GM21576 (cell line): ENCODE measurements around the gene DNER.

Source experiments
- ATAC-seq: cut with Tn5 transposase; IDR thresholded peaks from one replicate; pipeline ENCODE4 v1.9.1; 2021; ENCODE audit warnings: mild to moderate bottlenecking, moderate library complexity; ENCODE audit not compliant: unreplicated experiment

DNER gene

DNA sequence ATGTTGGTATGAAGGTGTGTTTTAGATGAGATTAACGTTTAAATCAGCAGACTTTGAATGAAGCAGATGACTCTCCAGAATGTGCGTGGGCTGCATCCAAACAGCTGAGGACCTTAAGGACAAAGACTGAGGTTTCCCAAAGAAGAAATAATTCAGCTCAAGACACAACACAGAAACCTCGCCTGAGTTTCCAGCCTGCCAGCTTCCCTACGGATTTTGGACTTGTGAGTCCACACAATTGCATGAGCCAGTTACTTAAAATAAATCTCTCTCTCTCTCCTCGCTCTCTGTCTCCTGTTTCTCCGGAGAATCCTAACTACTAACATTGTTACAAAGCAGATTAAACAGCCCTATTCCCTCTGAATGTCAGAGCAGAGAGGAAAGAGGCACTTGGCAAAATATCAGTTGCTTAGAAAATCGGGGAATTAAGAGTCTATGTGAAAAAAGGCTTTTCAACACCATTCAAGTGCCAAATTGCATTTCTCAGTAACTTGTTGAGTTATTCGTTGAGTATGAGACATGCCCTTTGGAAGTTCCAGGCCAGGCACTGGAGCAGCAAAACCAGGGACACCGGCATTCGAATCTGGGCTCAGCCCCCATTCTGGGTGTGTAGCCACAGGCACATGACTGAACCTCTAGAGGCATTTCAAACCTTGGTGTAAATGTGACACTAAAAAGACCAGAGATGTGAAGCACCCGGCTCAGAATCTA is 268.7 kb downstream of the DNER start:
- ATAC-seq, result no peak

DNA sequence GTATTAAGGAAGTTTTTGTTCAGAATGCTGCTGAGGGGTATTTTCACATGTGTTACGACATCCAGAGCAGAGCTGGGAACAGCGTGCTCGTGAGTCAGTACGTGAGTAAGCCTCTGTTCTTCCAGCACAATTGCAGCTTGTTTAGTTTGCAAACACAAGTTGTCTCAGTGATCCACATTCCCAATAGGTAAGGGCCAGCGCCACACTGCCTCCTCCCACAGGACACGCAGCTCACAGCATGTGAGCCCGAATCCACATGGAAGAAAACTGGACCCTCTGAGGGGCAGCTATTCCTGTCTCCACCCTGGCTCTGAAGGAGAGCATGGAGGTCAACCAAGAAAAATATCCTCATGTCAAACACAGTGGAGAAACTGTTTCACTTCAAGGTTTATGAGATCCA is 269.3 kb downstream of the DNER start:
- ATAC-seq, result no peak

DNA sequence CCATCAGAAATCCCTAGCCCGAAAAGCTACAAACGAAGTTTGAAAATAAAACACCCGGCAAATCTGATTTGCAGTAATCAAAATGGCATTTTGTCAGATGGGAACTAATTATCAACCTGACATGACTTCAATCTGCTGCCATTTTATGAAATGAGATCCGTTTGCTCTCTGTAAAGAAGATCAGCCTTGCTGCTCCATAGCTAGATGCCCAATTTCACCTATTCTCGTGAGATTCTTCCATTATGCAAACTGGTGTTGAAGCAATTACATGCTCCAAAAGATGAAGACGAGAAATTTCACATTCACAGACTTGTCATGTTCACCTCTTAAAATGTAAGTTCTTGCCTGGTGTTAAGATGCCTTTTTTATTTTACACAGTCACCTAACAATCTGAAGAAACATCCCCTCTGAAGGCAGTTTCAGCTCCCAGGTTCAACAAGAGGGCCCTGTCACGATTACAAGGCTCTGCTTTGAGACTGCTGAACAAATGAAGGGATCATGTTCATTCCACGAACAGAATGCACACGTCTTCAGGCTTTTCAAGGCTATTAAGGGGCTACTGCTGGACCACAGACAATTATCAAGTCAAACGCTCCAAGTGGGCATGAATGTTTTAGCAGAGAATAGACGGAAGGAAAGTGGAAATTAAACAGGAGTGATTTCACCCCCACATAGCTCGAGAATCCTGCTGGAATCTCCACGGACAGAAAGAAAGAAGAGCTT is 270.6 kb downstream of the DNER start:
- ATAC-seq, result no peak

DNA sequence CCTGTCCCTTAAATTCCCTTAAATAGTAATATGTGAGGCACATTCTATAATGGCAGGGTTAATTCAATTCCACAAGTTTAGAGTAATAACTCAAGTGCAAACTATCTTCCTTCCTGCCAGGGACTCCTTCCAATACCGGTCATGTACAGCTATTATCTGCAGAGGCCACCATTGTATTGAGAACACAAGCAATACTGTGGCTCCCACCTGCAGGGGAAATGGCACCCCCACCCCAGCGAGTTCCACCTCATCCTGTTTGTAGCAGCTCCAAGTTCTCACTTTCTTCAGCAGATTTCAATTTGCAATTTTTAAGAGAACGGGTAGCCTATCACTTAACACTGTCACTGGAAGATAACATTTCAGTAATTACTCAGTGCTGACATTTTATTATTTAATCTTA is 271.2 kb downstream of the DNER start:
- no peak for ATAC-seq

DNA sequence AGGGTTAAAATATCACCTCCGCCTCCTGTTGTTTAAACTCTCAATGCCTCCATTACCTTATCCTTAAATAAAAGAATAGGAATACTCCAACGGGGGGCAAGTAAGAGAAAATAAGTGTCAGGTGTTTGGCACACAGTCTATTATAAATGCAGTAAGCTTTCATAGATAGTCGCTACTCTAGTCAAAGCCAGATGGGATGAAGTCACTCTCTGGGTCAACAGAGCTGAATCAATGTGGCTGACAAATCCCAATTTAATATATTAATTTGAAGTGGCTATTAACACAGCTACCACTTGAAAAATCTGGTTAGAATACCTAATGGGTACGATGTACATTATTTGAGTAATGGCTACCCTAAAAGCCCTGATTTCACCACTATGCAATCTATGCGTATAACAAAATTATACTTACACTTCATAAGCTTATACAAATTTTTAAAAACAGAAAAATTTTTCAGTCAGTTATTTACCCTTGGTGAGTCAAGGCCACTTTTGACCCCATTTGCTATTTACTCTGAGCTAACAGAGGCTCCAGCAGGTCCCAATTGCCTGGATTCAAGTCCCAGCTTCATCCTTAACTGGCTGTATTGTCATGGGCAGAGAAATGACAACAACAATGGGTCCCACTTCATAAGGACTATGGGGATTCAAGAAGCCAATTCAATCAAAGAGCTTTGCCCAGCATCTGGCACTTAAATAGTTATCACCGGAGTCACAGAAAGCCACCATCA is 275.8 kb downstream of the DNER start:
- no peak for ATAC-seq

DNA sequence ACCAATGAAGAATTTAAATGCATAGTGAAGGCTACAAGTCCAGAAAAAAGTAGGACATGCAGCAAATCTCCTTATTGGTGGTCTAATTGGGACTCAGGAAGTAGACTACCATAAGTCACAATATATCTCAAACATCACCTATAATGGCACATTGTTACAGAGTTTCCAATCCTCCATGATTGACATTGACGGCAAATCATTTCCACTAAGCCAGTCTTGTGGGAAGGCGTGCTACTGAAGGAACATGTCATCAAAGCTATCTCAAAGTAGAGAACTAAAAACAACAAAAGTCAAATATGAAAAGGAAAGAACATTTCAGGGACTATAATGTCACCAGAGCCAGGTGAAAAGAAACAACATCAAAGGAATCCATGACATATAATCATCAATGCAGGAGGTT is 276.9 kb downstream of the DNER start:
- no peak for ATAC-seq

DNA sequence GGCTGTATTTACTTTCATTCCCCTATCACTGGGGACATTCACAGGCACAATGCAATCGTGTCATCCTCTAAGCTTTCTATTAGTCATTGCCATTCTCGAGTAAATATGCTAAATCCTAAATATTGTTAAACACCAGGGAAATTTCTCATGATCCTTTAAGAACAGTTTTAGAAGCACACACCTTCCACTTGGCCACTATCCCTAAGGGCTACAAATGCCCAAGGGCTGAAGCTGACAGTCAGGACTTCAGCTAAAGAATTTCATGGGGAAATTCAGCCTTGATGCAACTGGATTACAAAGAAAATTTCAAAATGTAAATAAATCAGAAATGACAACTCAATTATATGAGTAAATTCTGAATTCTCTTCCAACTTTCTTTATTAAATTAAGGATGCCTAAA is 280.2 kb downstream of the DNER start:
- no peak for ATAC-seq

DNA sequence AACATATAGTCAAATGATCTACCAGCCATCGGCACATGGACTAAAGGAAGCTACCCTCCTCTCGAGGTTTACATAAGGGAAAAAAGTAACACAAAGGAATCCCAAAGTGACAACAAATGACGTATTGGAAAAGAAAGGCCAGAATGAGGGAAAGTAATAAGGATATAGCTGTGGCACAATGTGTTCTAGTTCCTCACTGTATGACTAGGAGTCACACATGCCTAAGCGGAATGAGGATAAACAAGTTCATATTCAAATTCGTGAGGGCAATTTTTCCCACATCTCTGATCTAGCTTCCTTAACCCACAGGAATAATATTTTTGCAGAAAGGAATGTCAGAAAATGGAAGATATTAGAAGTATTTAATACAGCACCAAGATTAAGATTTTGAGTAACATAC is 281.0 kb downstream of the DNER start:
- ATAC-seq, result no peak

DNA sequence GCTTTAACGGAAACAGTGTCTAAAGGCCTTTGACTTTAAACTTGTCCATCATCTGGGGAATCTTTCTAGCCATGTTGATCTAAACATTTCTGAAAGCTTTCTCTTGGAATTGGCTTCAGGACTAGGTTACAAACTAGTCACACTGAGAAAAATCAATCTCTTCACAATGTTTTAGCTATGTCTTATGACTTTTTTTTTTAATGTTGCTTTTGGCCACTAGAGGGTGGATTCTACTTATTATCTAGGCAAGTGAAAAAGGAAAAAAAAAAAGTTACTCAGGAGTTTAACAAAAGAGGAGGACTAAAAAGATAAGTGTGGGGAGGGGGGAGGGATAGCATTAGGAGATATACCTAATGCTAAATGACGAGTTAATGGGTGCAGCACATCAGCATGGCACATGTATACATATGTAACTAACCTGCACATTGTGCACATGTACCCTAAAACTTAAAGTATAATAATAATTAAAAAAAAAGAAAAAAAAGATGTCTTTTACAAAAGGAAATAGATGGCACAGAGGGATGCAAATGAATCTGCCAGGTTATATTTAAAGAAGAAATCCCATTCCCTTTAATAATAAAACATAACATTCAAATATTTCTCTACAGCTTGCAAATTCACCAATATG is 282.9 kb downstream of the DNER start:
- no peak for ATAC-seq

DNA sequence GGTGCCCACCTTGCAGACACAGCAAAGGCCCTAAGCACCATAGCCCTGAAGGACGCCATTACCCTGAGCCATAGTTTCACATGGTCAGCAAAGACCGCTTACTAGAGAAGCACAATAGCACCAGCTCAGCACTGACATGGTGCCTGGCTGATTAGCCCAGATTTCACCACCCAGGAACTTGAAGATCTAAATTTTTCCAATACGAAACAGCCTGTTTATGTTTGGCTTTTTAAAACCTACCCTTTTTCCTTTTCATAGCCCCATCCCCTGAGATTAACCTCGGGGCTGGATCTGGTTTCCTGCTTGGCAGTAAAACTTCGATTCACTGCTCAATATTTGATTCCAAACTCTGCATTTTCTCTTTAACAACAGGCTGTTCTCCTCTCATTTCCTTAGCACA is 284.8 kb downstream of the DNER start:
- no peak for ATAC-seq

DNA sequence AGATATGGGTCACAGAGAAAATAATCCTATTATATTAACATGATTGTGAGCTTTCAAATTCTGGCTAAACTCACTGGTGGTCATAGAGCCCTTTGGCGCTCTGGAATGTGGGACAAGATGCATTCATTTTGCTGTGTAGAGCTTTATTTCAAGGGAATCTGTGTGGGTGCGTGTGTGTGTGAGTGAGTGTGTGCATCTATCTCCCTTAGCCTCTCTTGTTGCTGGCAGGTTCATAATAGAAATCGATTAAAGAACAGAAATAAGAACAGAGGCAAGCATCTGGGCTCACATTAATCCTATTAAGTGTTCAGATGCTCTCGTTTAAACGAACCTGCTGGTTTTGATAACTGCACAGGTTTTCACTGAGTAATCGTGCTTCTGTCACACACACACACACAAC is 287.9 kb downstream of the DNER start:
- no peak for ATAC-seq

DNA sequence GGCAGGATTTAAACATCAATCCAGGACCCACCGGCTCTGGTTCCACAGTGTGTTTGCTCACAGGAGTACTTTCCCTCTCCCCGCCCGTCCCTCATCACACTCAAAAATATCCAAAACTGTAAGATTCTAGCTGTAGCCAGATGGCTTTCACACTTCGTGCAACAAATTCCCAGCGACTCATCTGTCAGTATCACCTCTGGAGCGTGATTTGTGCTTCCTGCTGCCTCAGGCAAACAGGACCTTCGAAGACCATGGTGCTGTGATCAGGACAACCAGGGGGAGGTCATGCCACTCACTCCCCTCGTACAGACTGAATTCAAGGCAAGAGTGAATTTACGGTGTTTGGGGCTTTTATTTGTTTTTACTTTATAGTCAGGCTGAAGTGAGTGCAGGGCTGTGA is 288.8 kb downstream of the DNER start:
- no peak for ATAC-seq

DNA sequence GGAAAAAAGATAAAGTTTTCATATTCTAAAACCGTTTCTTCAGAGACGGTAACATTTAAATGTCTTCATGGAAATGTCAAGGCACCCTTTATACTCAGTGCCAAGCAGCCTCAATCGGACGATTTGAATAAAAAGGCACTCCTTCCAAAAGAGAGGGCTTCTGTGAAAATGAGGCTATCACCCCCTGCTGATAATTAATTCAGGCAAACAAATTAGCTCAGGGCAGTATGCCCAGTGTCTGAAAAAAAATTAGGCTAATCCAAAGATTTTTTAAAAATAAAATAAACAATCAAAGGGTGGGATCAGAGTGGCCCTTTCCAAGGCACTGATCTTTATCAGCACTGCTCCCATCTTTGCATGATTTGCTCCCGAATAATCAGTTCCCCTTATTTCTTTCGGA is 292.3 kb downstream of the DNER start:
- ATAC-seq, result no peak

DNA sequence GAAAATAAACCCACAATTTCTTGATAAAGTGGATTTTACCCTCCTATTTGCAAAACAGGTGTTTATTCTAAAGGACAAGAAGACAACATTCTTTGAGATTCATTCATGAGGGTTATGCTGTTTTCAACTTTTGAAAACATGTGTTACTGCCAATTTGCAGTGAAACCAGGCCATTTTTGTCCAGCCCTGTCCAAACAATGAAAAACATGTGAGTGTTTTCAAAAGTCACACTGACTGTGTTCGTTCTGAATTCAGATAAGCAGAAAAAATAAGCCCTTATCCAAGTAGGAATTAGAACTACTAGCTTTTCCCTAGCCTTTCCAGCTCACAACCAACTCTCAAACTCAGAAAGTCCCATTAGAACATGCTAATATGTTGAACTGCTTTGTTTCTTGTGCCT is 295.2 kb downstream of the DNER start:
- no peak for ATAC-seq

DNA sequence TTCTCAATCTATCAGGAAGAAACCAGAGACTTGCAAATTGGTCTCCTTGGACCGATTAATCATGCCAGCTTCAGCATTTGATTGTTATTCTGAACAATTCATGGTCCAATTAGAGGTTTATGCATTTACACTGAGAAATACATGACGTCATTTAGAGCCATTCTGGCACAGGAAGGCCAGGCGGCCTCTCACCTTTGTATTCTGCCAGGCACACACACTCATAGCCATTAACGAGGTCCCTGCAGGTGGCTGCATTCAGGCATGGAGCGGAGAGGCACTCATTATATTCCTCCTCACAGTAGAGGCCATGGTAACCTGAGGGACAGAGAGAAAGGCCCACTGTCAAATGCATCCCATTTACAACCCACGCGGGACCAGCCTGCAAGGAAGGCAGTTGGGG is 296.4 kb downstream of the DNER start:
- ATAC-seq, result no peak

DNA sequence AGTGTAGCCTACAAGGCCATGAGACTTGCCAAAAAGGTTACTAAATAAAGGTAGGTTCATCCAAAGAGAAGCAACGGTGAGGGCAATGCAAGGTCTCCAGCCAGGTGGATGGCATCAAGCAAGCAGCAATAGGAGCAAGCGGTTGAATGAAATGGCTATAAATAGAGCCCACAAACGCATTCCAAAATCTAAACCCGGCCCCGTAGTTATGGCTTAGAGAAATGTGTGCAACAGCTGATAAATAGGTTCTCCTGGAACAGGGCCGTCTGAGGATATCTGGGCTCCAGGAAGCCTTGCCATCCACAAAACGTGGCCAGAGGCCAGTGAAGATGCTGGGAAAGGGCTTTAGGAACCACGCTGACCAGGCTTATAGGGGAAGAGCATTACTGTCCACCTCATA is 297.2 kb downstream of the DNER start:
- no peak for ATAC-seq

DNA sequence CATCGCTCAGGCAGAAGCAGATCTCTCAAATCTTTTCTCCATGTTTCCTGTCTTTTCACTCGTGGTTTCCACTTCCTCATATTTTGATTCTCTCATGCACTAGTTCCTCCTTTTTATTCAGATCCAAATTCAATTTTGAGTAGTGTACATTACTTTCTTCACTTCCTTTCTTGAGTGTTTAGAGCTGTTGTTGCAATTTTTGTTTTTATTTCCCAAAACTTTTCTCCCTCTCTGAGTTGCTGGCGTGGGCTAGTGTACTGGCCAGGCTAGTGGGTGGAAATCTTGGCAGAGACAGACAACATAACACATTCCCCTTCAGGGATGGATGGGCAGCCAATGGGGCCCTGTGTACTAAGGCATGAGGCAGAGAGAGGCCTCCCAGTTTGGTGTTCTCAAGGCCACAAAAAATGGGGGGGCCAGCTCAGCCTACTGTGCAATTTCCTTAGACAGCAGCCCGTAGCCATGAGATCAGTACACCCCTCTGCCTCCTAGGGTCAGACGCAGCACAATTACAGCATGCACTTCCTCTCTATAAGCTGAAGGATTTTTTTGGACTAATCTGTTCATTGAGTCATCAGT is 298.1 kb downstream of the DNER start:
- ATAC-seq, result no peak

DNA sequence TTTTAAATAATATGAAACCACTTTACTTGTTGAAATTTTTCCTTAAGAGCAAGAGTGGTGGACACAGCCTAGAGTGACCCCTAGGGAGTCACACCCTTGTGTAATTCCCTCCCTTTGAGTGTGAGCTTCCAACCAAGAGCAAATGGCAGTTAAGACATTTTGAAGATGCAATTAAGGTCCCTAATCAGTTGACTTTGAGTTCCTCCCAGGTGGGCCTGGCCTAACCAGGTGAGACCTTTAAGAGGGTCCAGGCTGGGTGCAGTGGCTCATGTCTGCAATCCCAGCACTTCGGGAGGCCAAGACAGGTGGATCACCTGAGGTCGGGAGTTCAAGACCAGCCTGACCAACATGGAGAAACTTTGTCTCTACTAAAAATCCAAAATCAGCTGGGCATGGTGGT is 299.7 kb downstream of the DNER start:
- no peak for ATAC-seq

DNA sequence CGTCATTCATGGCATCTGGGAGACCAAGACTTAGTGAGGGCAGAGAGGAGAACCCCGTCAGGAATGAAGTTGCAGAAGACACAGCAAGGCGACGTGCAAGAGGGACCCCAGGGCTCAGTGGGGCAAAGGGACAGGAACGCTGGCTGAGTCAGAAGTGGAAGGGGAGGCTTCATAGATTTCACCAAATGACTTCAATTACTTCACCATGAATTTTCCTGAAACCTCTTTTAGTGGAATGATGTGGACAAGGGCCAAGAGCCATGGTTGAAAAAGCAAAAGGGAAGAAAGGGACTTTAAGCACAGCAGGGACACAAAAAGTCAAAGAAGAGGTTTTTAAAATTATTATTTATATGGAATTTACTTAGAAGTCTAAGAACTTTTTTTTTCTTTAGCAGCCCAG is 301.7 kb downstream of the DNER start:
- ATAC-seq, result no peak

DNA sequence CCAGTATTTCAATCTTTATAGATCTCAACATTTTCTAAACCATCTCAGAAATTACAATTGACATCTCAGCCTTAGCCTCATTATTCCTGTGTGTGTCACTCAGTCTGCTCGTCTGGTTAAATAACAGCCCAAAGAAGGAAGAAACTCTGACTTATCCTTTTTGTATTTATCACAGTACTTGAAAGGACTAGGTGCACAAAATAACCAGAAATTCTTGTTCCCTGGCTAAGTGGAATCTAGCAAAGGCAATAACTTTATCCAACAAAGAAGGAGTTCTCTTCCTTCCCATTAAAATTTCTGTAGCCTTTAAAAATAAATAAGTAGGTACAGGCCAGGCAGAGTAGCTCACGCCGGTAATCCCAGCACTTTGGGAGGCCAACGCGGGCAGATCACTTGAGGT is 303.4 kb downstream of the DNER start:
- no peak for ATAC-seq

DNA sequence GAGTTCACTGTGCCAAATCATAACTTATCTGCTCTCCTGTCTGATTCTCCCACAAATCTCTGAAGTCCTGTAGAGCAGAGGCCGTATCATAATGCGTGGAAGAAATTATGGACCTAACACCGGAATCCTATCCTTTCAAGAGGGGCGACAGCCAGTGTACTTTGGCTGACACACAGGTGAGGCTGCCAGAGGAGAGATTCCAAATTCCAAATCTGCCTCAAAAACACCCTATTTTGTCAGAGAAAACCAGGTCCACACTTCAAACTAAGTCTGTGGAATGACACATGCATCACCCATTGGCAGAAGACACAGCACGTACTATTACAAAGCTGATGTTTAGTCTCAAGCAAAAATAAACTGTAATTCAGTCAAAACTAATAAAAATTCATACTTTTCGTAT is 304.1 kb downstream of the DNER start:
- ATAC-seq, result no peak
